K562 (cell line): ENCODE results near the gene ZNF503. TPM values are rescaled to one million over a fixed set of nuclear protein-coding genes. Genes with fewer than 3 reads are reported as not detected.

Source experiments
- ATAC-seq: fragments of 200-7000 bp; cut with Tn5 transposase; 3 replicates; pipeline ENCODE4 v1.9.1; 2020; ENCODE audit warnings: moderate library complexity
- BruUV-seq: library from RNA; stranded (reverse); fragments of 400-500 nt; replicated peaks from 2 replicates; lab custom pipeline; 2021; lab: Mats Ljungman, UMichigan
- CTCF ChIA-PET: fragments of 300-600 bp; formaldehyde crosslinking; extraction: SDS; loops from one replicate; lab custom pipeline; 2021; ENCODE audit warnings: low intra/inter-chr PET ratio; lab: Yijun Ruan, JAX
- POLR2A ChIA-PET: fragments of 300-600, 350-650 bp; sonication (Branson Sonifier 250); formaldehyde crosslinking; extraction: SDS; loops from one replicate; lab custom pipeline; 2021; ENCODE audit warnings: antibody characterized with exemption, inconsistent platforms; lab: Yijun Ruan, JAX
- DNase-seq, 4 experiments: peaks; one replicate each; pipeline versions ENCODE4 v3.0.0 to v3.0.0-alpha.2; 2011 to 2018; ENCODE audit warnings: low spot score in 3 of 4, mixed read lengths in 3 of 4; ENCODE audit errors: extremely low read depth in 1 of 4
- FAIRE-seq: peaks from 2 replicates; lab custom pipeline; 2011; peaks lifted over from hg19 to GRCh38; lab: Jason Lieb, UNC
- H2AFZ ChIP-seq: 2 replicates; pipeline ENCODE4 v1.6.0; 2011; ENCODE audit warnings: low read depth, low read length, control low read depth, inconsistent platforms
- H3K27ac ChIP-seq: fragments of 200-600 bp; 3 replicates; pipeline ENCODE4 v1.8.0; 2011; ENCODE audit warnings: low read depth, mild to moderate bottlenecking, control low read depth, inconsistent platforms, low read length, moderate library complexity, mixed read lengths; ENCODE audit errors: extremely low read depth
- H3K27me3 ChIP-seq, 2 experiments: fragments of 300-600 bp in 1 of 2; 2 replicates in 1 of 2; 3 replicates in 1 of 2; pipeline versions ENCODE4 v1.6.0 to v1.8.0; 2011; ENCODE audit warnings: inconsistent platforms in 2 of 2, low read length in 2 of 2, mild to moderate bottlenecking in 1 of 2, mixed read lengths in 1 of 2, moderate library complexity in 1 of 2; ENCODE audit not compliant: control insufficient read depth in 2 of 2, insufficient read depth in 2 of 2
- H3K36me3 ChIP-seq: fragments of 300-600 bp; 3 replicates; pipeline ENCODE4 v1.8.0; 2011; ENCODE audit warnings: mild to moderate bottlenecking, low read length, inconsistent platforms; ENCODE audit not compliant: control insufficient read depth, insufficient read depth
- H3K4me1 ChIP-seq, 2 experiments: fragments of 200-600 bp in 1 of 2; replicated peaks in 1 of 2; 2 replicates in 1 of 2; 3 replicates in 1 of 2; pipeline versions ENCODE4 v1.5.1 to v1.8.0; 2011; ENCODE audit warnings: inconsistent platforms in 2 of 2, low read length in 2 of 2, mild to moderate bottlenecking in 1 of 2, mixed read lengths in 1 of 2, moderate library complexity in 1 of 2; ENCODE audit not compliant: control insufficient read depth in 2 of 2, insufficient read depth in 2 of 2
- H3K4me2 ChIP-seq: 2 replicates; pipeline ENCODE4 v1.6.1; 2011; ENCODE audit warnings: low read length, control low read depth, inconsistent platforms, mixed read lengths; ENCODE audit not compliant: insufficient read depth
- H3K4me3 ChIP-seq: fragments of 200-600 bp; sonication (generic), shearing (Covaris generic); 2 replicates; pipeline ENCODE4 v1.5.1; 2016; ENCODE audit warnings: control low read depth, inconsistent platforms
- H3K79me2 ChIP-seq: fragments of 200-600 bp; 3 replicates; pipeline ENCODE4 v1.8.0; 2011; ENCODE audit warnings: low read length, inconsistent platforms; ENCODE audit not compliant: control insufficient read depth, insufficient read depth
- H3K9ac ChIP-seq, 2 experiments: 2 replicates each; pipeline versions ENCODE4 v1.6.0 to v1.6.1; 2011; ENCODE audit warnings: low read depth in 2 of 2, low read length in 2 of 2, control low read depth in 1 of 2, inconsistent platforms in 1 of 2, mild to moderate bottlenecking in 1 of 2, mixed read lengths in 1 of 2; ENCODE audit not compliant: insufficient read depth in 1 of 2
- H3K9me1 ChIP-seq: one replicate; pipeline ENCODE4 v1.6.0; 2011; ENCODE audit warnings: inconsistent platforms, mild to moderate bottlenecking, low read length, moderate library complexity; ENCODE audit not compliant: control insufficient read depth, insufficient read depth
- H3K9me3 ChIP-seq: replicated peaks from 2 replicates; pipeline ENCODE4 v1.5.1; 2011; ENCODE audit warnings: low read depth, low read length, inconsistent platforms; ENCODE audit not compliant: control insufficient read depth, insufficient read depth
- H4K20me1 ChIP-seq: replicated peaks from 2 replicates; pipeline ENCODE4 v1.6.1; 2011; ENCODE audit warnings: low read length, inconsistent platforms, mixed read lengths; ENCODE audit not compliant: control insufficient read depth, insufficient read depth
- ARID1B ChIP-seq: fragments of 450-650 bp; IDR thresholded peaks from 2 replicates; pipeline ENCODE4 v1.6.1; 2016; ENCODE audit warnings: antibody characterized with exemption, mild to moderate bottlenecking, inconsistent platforms
- ELF1 ChIP-seq: fragments of 200-800 bp; sonication (Bioruptor generic); IDR thresholded peaks from 2 replicates; pipeline ENCODE4 v1.6.1; 2016; ENCODE audit warnings: missing genetic modification characterization, missing compliant biosample characterization
- MECOM ChIP-seq: fragments of 250-450 bp; sonication (Bioruptor Pico); IDR thresholded peaks from 2 replicates; pipeline ENCODE4 v1.8.0; 2022; ENCODE audit warnings: inconsistent platforms
- RBBP5 ChIP-seq: fragments of 200-600 bp; sonication (generic); IDR thresholded peaks from 2 replicates; pipeline ENCODE4 v1.6.1; 2012; ENCODE audit warnings: borderline replicate concordance, mild to moderate bottlenecking, low read length, control low read depth, inconsistent platforms; ENCODE audit not compliant: insufficient read depth, poor library complexity, severe bottlenecking
- UBTF ChIP-seq, 2 experiments: IDR thresholded peaks; 2 replicates each; pipeline ENCODE4 v1.6.1; 2012; ENCODE audit warnings: improper control_type of control experiment in 2 of 2, low read depth in 2 of 2, low read length in 2 of 2, borderline replicate concordance in 1 of 2
- ZBTB40 ChIP-seq, 2 experiments: fragments of 450-650 bp in 1 of 2; sonication (generic) in 1 of 2; formaldehyde crosslinking in 1 of 2; IDR thresholded peaks; 2 replicates each; pipeline versions ENCODE4 v1.7.1 to v1.9.0; 2016 to 2022; ENCODE audit warnings: inconsistent platforms in 1 of 2, mild to moderate bottlenecking in 1 of 2, missing genetic modification reagents in 1 of 2
- ZNF277 ChIP-seq: fragments of 250-450 bp; sonication (Bioruptor Pico); IDR thresholded peaks from 2 replicates; pipeline ENCODE4 v1.8.0; 2022; ENCODE audit warnings: inconsistent platforms, mild to moderate bottlenecking, moderate library complexity, borderline replicate concordance
- WGBS: fragments of 100-300 bp; shearing (Covaris generic); methylation state at CpG from one replicate; pipeline ENCODE4 v1.1.6; 2016; ENCODE audit warnings: low coverage, mixed read lengths; ENCODE audit not compliant: insufficient coverage; ENCODE audit errors: missing lambda C conversion rate; 5-methylcytosine and 5-hydroxymethylcytosine counted together
- in situ Hi-C: fragments of 300-500 bp; cut with MboI; formaldehyde crosslinking; loops from 4 replicates; pipeline ENCODE4 v1.15.0; 2018; ENCODE audit warnings: inconsistent platforms, mixed read lengths
- intact Hi-C: fragments of 100-400 bp; cut with micrococcal nuclease; formaldehyde crosslinking; loops from 2 replicates; pipeline ENCODE4 v1.14.2; 2022
- polyA plus RNA-seq, 8 experiments: library from polyadenylated mRNA; depleted of rRNA in 4 of 8; stranded (reverse) in 5 of 8; unstranded in 3 of 8; fragments of >200 nt; fragmentation: Nextera tagmentation in 2 of 8; fragmentation: Illumina TruSeq in 1 of 8; extraction: Ambion mirVana in 2 of 8; extraction: Trizol in 1 of 8; gene quantifications; 2 replicates each; pipeline versions ENCODE4 v1.2.1 to v1.2.3, GENCODE V29; 2011 to 2014; ENCODE audit warnings: inconsistent platforms in 1 of 8, missing spikeins in 1 of 8
- total RNA-seq, 7 experiments: library from RNA; depleted of rRNA in 6 of 7; stranded (reverse); fragments of >200 nt in 6 of 7; fragmentation: Illumina TruSeq in 2 of 7; extraction: Trizol in 2 of 7; gene quantifications; 2 replicates each; pipeline versions ENCODE4 v1.2.1 to v1.2.3, GENCODE V29; 2011 to 2021; ENCODE audit warnings: low replicate concordance in 1 of 7

Gene ZNF503
- total and polyA plus RNA-seq, 9 of the 15 experiments (the other 6 are each of a cell fraction or from before 2014, with no cell fraction given) = not detected

- Histone ChIP-seq H3K9ac (no peak overlapping the region), H3K9me3 (no peaks in the 10 kb centered on the region), H3K9me1 (no peaks in the 10 kb centered on the region), H3K4me2 (no peak overlapping the region), H2AFZ (no peak overlapping the region), H3K27me3 (peaks cover 17 to 49% of the 10 kb centered on the region in 2 experiments), H3K4me1 (peaks cover 6 to 14% of the 10 kb centered on the region in 2 experiments; a peak in 4 of 5 replicates), H3K4me3 (no peak overlapping the region), H3K79me2 (no peaks in the 10 kb centered on the region), H3K27ac (no peak overlapping the region), H4K20me1 (no peaks in the 10 kb centered on the region), H3K36me3 (no peaks in the 10 kb centered on the region)
- DNase-seq (no peak), ATAC-seq (no peak), FAIRE-seq (no peak)
- ChIA-PET POLR2A (interaction anchor here (0.8 to 1.1 kb wide), 2 partner anchors 20 to 41 kb away, joined by 3 read pairs; no protein-coding TSS in a partner anchor), CTCF (no interaction called here)
- WGBS = 5% methylated on average over 5 of the region's 5 CpGs
- BruUV-seq = no TSS peak
- intact Hi-C loops = no loop called here
- in situ Hi-C loops = no loop called here
- TF ChIP-seq ARID1B = no peak
- TF ChIP-seq ELF1 (tag) = no peak
- no peak for TF ChIP-seq UBTF (IDR thresholded peaks at IDR 0.05; ENCODE audit: borderline replicate concordance in 1 of 2, low read depth in 2 of 2, low read length in 2 of 2)
- TF ChIP-seq ZNF277 = no peak
- no peak for TF ChIP-seq ZBTB40 (IDR thresholded peaks at IDR 0.05)
- TF ChIP-seq ZBTB40 (CRISPR knock-in tag; IDR thresholded peaks at IDR 0.05) = no peak
- no peak for TF ChIP-seq MECOM (CRISPR knock-in tag)
- TF ChIP-seq RBBP5 = no peak
Observed at GRCh38 chr10:75429159-75429827, 27.7 kb upstream of the ZNF503 start.
